Measurements from ENCODE around the gene REPS2. TPM values are rescaled to one million over a fixed set of nuclear protein-coding genes. Genes with fewer than 3 reads are reported as not detected.

REPS2 gene
- total RNA-seq, 1 donor from 2014 or later, result 1.5 TPM

GRCh38 chrX:17036171-17036961, 89.9 kb downstream of the REPS2 start:
- Mint-ChIP-seq H3K27me3 (ENCODE audit: unreplicated experiment) (peaks cover 3% of the 10 kb centered on the region), H3K9me3 (ENCODE audit: unreplicated experiment) (no peaks in the 10 kb centered on the region), H3K4me1 (ENCODE audit: unreplicated experiment) (peaks cover 1% of the 10 kb centered on the region), H3K36me3 (ENCODE audit: unreplicated experiment) (no peaks in the 10 kb centered on the region), H3K4me3 (ENCODE audit: unreplicated experiment) (no peak overlapping the region), H3K27ac (ENCODE audit: unreplicated experiment) (no peak overlapping the region)
- no peak for TF ChIP-seq CTCF (IDR thresholded peaks at IDR 0.05)
- no peak for DNase-seq (ENCODE audit: extremely low spot score, unreplicated experiment)

GRCh38 chrX:17038277-17038676, 91.8 kb downstream of the REPS2 start:
- no peak for DNase-seq (ENCODE audit: extremely low spot score, unreplicated experiment)
- peaks cover 3% of the 10 kb centered on the region for H3K27me3 Mint-ChIP-seq (ENCODE audit: unreplicated experiment)
- no peak overlapping the region for H3K27ac Mint-ChIP-seq (ENCODE audit: unreplicated experiment)
- no peaks in the 10 kb centered on the region for H3K9me3 Mint-ChIP-seq (ENCODE audit: unreplicated experiment)
- no peak overlapping the region for H3K4me3 Mint-ChIP-seq (ENCODE audit: unreplicated experiment)
- no peaks in the 10 kb centered on the region for H3K36me3 Mint-ChIP-seq (ENCODE audit: unreplicated experiment)
- no peak for TF ChIP-seq CTCF (IDR thresholded peaks at IDR 0.05)
- peaks cover 1% of the 10 kb centered on the region for H3K4me1 Mint-ChIP-seq (ENCODE audit: unreplicated experiment)

GRCh38 chrX:17038681-17039161, 92.3 kb downstream of the REPS2 start:
- Mint-ChIP-seq H3K36me3 (ENCODE audit: unreplicated experiment) (no peaks in the 10 kb centered on the region), H3K9me3 (ENCODE audit: unreplicated experiment) (no peaks in the 10 kb centered on the region), H3K4me1 (ENCODE audit: unreplicated experiment) (peaks cover 1% of the 10 kb centered on the region), H3K27me3 (ENCODE audit: unreplicated experiment) (peaks cover 3% of the 10 kb centered on the region), H3K4me3 (ENCODE audit: unreplicated experiment) (no peak overlapping the region), H3K27ac (ENCODE audit: unreplicated experiment) (no peak overlapping the region)
- DNase-seq (ENCODE audit: extremely low spot score, unreplicated experiment), result no peak
- no peak for TF ChIP-seq CTCF (IDR thresholded peaks at IDR 0.05)

GRCh38 chrX:17039826-17040225, 93.4 kb downstream of the REPS2 start:
- H3K27me3 Mint-ChIP-seq (ENCODE audit: unreplicated experiment), result peaks cover 3% of the 10 kb centered on the region
- H3K4me3 Mint-ChIP-seq (ENCODE audit: unreplicated experiment), result no peak overlapping the region
- H3K4me1 Mint-ChIP-seq (ENCODE audit: unreplicated experiment), result peaks cover 1% of the 10 kb centered on the region
- no peak for DNase-seq (ENCODE audit: extremely low spot score, unreplicated experiment)
- H3K9me3 Mint-ChIP-seq (ENCODE audit: unreplicated experiment), result no peaks in the 10 kb centered on the region
- H3K27ac Mint-ChIP-seq (ENCODE audit: unreplicated experiment), result no peak overlapping the region
- TF ChIP-seq CTCF (IDR thresholded peaks at IDR 0.05), result no peak
- H3K36me3 Mint-ChIP-seq (ENCODE audit: unreplicated experiment), result no peaks in the 10 kb centered on the region

GRCh38 chrX:17040711-17041110, 94.3 kb downstream of the REPS2 start:
- TF ChIP-seq CTCF (IDR thresholded peaks at IDR 0.05), result no peak

More at GRCh38 chrX:17040711-17041110, 94.3 kb downstream of the REPS2 start:
- H3K27me3 Mint-ChIP-seq (ENCODE audit: unreplicated experiment), result peaks cover 3% of the 10 kb centered on the region
- peaks cover 1% of the 10 kb centered on the region for H3K4me1 Mint-ChIP-seq (ENCODE audit: unreplicated experiment)
- H3K27ac Mint-ChIP-seq (ENCODE audit: unreplicated experiment), result no peak overlapping the region
- DNase-seq (ENCODE audit: extremely low spot score, unreplicated experiment), result no peak
- H3K9me3 Mint-ChIP-seq (ENCODE audit: unreplicated experiment), result no peaks in the 10 kb centered on the region
- no peak overlapping the region for H3K4me3 Mint-ChIP-seq (ENCODE audit: unreplicated experiment)
- no peaks in the 10 kb centered on the region for H3K36me3 Mint-ChIP-seq (ENCODE audit: unreplicated experiment)

All from osteocyte (in vitro differentiated cells).